ENCODE measurements around the gene FRMD6. TPM values are rescaled to one million over a fixed set of nuclear protein-coding genes. Genes with fewer than 3 reads are reported as not detected.

The FRMD6 gene
- total RNA-seq, 1 donor from 2014 or later = 228 TPM

GRCh38 chr14:51677738-51678137 is 26.0 kb downstream of the FRMD6 start:
- Histone ChIP-seq H3K4me3 (ENCODE audit: low read depth, low read length) (no peak overlapping the region), H3K36me3 (ENCODE audit: control insufficient read depth, insufficient read depth, low read length) (no peaks in the 10 kb centered on the region), H3K27me3 (ENCODE audit: control insufficient read depth, insufficient read depth, low read length) (no peaks in the 10 kb centered on the region)
- no peak for TF ChIP-seq CTCF (IDR thresholded peaks at IDR 0.05; ENCODE audit: insufficient read depth, low read length, poor library complexity, severe bottlenecking)
- no peak for DNase-seq (ENCODE audit: low read depth)

- DNase-seq (ENCODE audit: low read depth) = no peak
- TF ChIP-seq CTCF (IDR thresholded peaks at IDR 0.05; ENCODE audit: insufficient read depth, low read length, poor library complexity, severe bottlenecking) = no peak
- Histone ChIP-seq H3K4me3 (ENCODE audit: low read depth, low read length) (no peak overlapping the region), H3K27me3 (ENCODE audit: control insufficient read depth, insufficient read depth, low read length) (no peaks in the 10 kb centered on the region), H3K36me3 (ENCODE audit: control insufficient read depth, insufficient read depth, low read length) (no peaks in the 10 kb centered on the region)
Observed at GRCh38 chr14:51680031-51680430, 28.3 kb downstream of the FRMD6 start.

GRCh38 chr14:51681411-51681810 is 29.7 kb downstream of the FRMD6 start:
- DNase-seq (ENCODE audit: low read depth) = no peak
- no peak for TF ChIP-seq CTCF (IDR thresholded peaks at IDR 0.05; ENCODE audit: insufficient read depth, low read length, poor library complexity, severe bottlenecking)
- Histone ChIP-seq H3K4me3 (ENCODE audit: low read depth, low read length) (no peak overlapping the region), H3K27me3 (ENCODE audit: control insufficient read depth, insufficient read depth, low read length) (no peaks in the 10 kb centered on the region), H3K36me3 (ENCODE audit: control insufficient read depth, insufficient read depth, low read length) (no peaks in the 10 kb centered on the region)

- Histone ChIP-seq H3K36me3 (ENCODE audit: control insufficient read depth, insufficient read depth, low read length) (no peaks in the 10 kb centered on the region), H3K27me3 (ENCODE audit: control insufficient read depth, insufficient read depth, low read length) (no peaks in the 10 kb centered on the region), H3K4me3 (ENCODE audit: low read depth, low read length) (no peak overlapping the region)
- no peak for TF ChIP-seq CTCF (IDR thresholded peaks at IDR 0.05; ENCODE audit: insufficient read depth, low read length, poor library complexity, severe bottlenecking)
- no peak for DNase-seq (ENCODE audit: low read depth)
Observed at GRCh38 chr14:51682411-51682810, 30.7 kb downstream of the FRMD6 start.

GRCh38 chr14:51684760-51685159 is 33.0 kb downstream of the FRMD6 start:
- H3K27me3 ChIP-seq (ENCODE audit: control insufficient read depth, insufficient read depth, low read length) = no peaks in the 10 kb centered on the region
- no peak for TF ChIP-seq CTCF (IDR thresholded peaks at IDR 0.05; ENCODE audit: insufficient read depth, low read length, poor library complexity, severe bottlenecking)
- H3K4me3 ChIP-seq (ENCODE audit: low read depth, low read length) = no peak overlapping the region
- no peaks in the 10 kb centered on the region for H3K36me3 ChIP-seq (ENCODE audit: control insufficient read depth, insufficient read depth, low read length)
- DNase-seq (ENCODE audit: low read depth) = no peak

GRCh38 chr14:51691176-51691575 is 39.5 kb downstream of the FRMD6 start:
- TF ChIP-seq CTCF (IDR thresholded peaks at IDR 0.05; ENCODE audit: insufficient read depth, low read length, poor library complexity, severe bottlenecking) = no peak
- Histone ChIP-seq H3K4me3 (ENCODE audit: low read depth, low read length) (no peak overlapping the region), H3K36me3 (ENCODE audit: control insufficient read depth, insufficient read depth, low read length) (no peaks in the 10 kb centered on the region), H3K27me3 (ENCODE audit: control insufficient read depth, insufficient read depth, low read length) (no peaks in the 10 kb centered on the region)
- no peak for DNase-seq (ENCODE audit: low read depth)
